22Rv1 (cell line): ENCODE results near the gene ITIH1.

ENCODE experiments used
- ZFX ChIP-seq: fragments of 450-650 bp; IDR thresholded peaks from 2 replicates; pipeline ENCODE4 v1.6.1; 2017; ENCODE audit warnings: antibody characterized with exemption, borderline replicate concordance
- TF ChIP-seq, protein P1 (sequence below): fragments of 450-650 bp; IDR thresholded peaks from 2 replicates; pipeline ENCODE4 v1.5.1; 2017; ENCODE audit warnings: mild to moderate bottlenecking

DNA sequence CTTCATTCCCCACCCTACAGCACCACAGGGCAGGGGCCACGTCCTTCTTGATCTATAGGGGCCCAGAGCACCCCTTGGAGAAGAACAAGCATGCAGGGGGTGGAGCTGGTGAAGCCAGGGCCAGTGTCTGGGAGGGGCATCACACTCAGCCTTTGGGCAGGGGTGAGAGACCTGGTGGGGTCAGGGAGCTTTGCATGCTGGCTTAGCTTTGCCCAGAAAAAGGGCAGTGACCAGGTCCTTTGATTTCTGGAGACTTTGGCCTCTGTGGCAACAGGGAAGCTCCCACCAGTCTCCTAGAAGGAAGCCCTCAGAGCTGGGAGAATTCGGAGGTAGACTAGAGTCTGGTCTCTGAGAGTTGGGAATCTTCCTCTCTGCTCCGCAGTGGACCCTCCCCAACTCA is 52.1 kb downstream of the ITIH1 start:
- TF ChIP-seq, protein P1, sequence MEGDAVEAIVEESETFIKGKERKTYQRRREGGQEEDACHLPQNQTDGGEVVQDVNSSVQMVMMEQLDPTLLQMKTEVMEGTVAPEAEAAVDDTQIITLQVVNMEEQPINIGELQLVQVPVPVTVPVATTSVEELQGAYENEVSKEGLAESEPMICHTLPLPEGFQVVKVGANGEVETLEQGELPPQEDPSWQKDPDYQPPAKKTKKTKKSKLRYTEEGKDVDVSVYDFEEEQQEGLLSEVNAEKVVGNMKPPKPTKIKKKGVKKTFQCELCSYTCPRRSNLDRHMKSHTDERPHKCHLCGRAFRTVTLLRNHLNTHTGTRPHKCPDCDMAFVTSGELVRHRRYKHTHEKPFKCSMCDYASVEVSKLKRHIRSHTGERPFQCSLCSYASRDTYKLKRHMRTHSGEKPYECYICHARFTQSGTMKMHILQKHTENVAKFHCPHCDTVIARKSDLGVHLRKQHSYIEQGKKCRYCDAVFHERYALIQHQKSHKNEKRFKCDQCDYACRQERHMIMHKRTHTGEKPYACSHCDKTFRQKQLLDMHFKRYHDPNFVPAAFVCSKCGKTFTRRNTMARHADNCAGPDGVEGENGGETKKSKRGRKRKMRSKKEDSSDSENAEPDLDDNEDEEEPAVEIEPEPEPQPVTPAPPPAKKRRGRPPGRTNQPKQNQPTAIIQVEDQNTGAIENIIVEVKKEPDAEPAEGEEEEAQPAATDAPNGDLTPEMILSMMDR: no peak
- TF ChIP-seq ZFX: no peak
